Aorta (tissue), 5 donors: ENCODE measurements around the gene CMSS1. TPM values are rescaled to one million over a fixed set of nuclear protein-coding genes. Genes with fewer than 3 reads are reported as not detected.

ENCODE experiments used
- ATAC-seq: fragments of 200-7000 bp; cut with Tn5 transposase; one replicate; pipeline ENCODE4 v1.9.1; 2022; ENCODE audit warnings: moderate library complexity; ENCODE audit not compliant: low FRiP score
- DNase-seq, 2 donors: peaks; one replicate each; pipeline ENCODE4 v3.0.0-alpha.2; 2020
- H3K27ac ChIP-seq, 2 donors: one replicate each; pipeline ENCODE4 v1.5.1; 2013; ENCODE audit warnings: low read length in 2 of 2, mild to moderate bottlenecking in 2 of 2, moderate library complexity in 2 of 2, control low read depth in 1 of 2, inconsistent platforms in 1 of 2, low read depth in 1 of 2
- H3K27me3 ChIP-seq, 2 donors: one replicate each; pipeline ENCODE4 v1.6.1; 2013; ENCODE audit warnings: control low read depth in 1 of 2, low read length in 1 of 2, mild to moderate bottlenecking in 1 of 2, moderate library complexity in 1 of 2; ENCODE audit not compliant: insufficient read depth in 2 of 2, control insufficient read depth in 1 of 2
- H3K36me3 ChIP-seq, 2 donors: one replicate each; pipeline ENCODE4 v1.6.1; 2013; ENCODE audit warnings: control low read depth in 1 of 2, low read length in 1 of 2, mild to moderate bottlenecking in 1 of 2; ENCODE audit not compliant: insufficient read depth in 2 of 2, control insufficient read depth in 1 of 2
- H3K4me1 ChIP-seq, 2 donors: one replicate each; pipeline ENCODE4 v1.6.1; 2013; ENCODE audit warnings: low read length in 2 of 2, control low read depth in 1 of 2, mild to moderate bottlenecking in 1 of 2, moderate library complexity in 1 of 2; ENCODE audit not compliant: insufficient read depth in 2 of 2, control insufficient read depth in 1 of 2
- H3K4me3 ChIP-seq, 2 donors: one replicate each; pipeline ENCODE4 v1.5.1; 2013; ENCODE audit warnings: low read length in 2 of 2, control low read depth in 1 of 2, mild to moderate bottlenecking in 1 of 2
- H3K9me3 ChIP-seq: one replicate; pipeline ENCODE4 v1.6.1; 2013; ENCODE audit warnings: mild to moderate bottlenecking, low read length; ENCODE audit not compliant: control insufficient read depth
- WGBS, 2 donors: extraction: QIAGEN DNeasy Blood & Tissue Kit; methylation state at CpG; one replicate each; pipeline ENCODE4 v1.1.7; 2013; 5-methylcytosine and 5-hydroxymethylcytosine counted together
- intact Hi-C, 2 donors: fragments of 100-400 bp; cut with DNase I; formaldehyde crosslinking; loops; one replicate each; pipeline versions ENCODE4 v1.14.2 to v1.15.0; 2022
- polyA plus RNA-seq, 2 donors: library from polyadenylated mRNA; stranded (reverse); fragments of 200-250 nt; gene quantifications; one replicate each; pipeline ENCODE4 v1.2.3, GENCODE V29; 2013
- total RNA-seq, 2 donors: library from RNA; stranded (reverse); fragmentation: NEBNext Ultra II Directional; extraction: Animal tissue kit (Norgen Biotek cat#: 25700); gene quantifications; one replicate each; pipeline ENCODE4 v1.2.1, GENCODE V29; 2021
- donor health status: healthy with polysubstance abuse.
- donor health status: Bipolar disorder and iron deficiency.
- donor health status: DM: no; HTN: no; CAD: no.
- donor health status: DM: no; HTN: no; CAD: no.
- donor health status: DM: yes; HTN: yes; CAD: no.

The CMSS1 gene
- total and polyA plus RNA-seq, 4 donors = 21.3 to 36.3 (median 33.3) TPM

- H3K27ac ChIP-seq = no peak overlapping the region
- H3K4me3 ChIP-seq = no peak overlapping the region
- no peak for ATAC-seq
- H3K9me3 ChIP-seq = no peaks in the 10 kb centered on the region
- no peaks in the 10 kb centered on the region for H3K27me3 ChIP-seq
- 85 to 86% methylated on average over 2 of the region's 2 CpGs for WGBS, 2 donors
- intact Hi-C loops = no loop called here
- peaks cover 1 to 2% of the 10 kb centered on the region in 2 donors for H3K4me1 ChIP-seq
- peaks cover 0 to 15% of the 10 kb centered on the region in 2 donors for H3K36me3 ChIP-seq
- no peak for DNase-seq
Observed at GRCh38 chr3:99777708-99778107, 40.0 kb upstream of the CMSS1 start.

DNA sequence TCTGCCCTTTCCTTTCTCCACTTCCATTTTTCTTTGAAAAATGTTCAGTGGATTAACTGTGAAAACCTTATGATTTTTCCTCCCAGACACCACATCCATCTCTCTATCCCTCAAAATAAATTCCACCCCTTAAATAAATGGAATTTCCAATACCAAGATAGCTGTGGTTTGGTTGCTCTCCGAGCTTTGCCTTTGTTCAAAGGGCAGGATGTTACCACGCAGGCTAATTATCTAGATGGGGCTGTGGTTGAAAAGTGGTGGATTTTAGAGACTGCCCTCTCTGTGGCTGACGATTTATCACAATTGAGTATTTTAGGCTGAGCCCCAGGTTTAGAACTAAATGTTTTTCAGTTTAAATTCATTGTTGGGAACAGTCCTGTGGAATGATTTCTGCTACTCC, 36.9 kb upstream of the CMSS1 start:
- DNase-seq (no peak), ATAC-seq (no peak)
- Histone ChIP-seq H3K9me3 (no peaks in the 10 kb centered on the region), H3K27me3 (no peaks in the 10 kb centered on the region), H3K27ac (no peak overlapping the region), H3K4me1 (peaks cover 0 to 2% of the 10 kb centered on the region in 2 donors), H3K36me3 (peaks cover 0 to 7% of the 10 kb centered on the region in 2 donors), H3K4me3 (no peak overlapping the region)
- intact Hi-C loops = no loop called here
- 81 to 87% methylated on average over 3 of the region's 3 CpGs for WGBS, 2 donors

DNA sequence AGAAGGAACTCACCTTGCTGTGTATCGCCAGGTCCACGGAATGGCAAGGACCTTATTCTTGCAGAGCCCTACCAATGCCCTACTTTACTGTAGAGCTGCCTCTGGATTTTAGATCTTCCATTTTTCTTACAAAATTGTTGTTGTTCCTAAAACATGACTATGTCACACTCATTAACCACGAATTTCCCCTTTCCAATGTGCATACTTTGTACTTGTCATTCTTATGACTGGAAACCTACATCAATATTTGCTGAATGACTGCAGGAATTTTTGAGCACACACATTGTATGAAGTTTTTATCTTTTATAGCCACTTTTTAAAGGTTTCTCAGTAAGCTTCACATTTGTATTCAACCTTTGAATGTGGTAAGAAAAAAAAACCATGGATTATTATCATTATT, 35.9 kb upstream of the CMSS1 start:
- peaks cover 0 to 7% of the 10 kb centered on the region in 2 donors for H3K36me3 ChIP-seq
- 85 to 86% methylated on average over 3 of the region's 3 CpGs for WGBS, 2 donors

DNA sequence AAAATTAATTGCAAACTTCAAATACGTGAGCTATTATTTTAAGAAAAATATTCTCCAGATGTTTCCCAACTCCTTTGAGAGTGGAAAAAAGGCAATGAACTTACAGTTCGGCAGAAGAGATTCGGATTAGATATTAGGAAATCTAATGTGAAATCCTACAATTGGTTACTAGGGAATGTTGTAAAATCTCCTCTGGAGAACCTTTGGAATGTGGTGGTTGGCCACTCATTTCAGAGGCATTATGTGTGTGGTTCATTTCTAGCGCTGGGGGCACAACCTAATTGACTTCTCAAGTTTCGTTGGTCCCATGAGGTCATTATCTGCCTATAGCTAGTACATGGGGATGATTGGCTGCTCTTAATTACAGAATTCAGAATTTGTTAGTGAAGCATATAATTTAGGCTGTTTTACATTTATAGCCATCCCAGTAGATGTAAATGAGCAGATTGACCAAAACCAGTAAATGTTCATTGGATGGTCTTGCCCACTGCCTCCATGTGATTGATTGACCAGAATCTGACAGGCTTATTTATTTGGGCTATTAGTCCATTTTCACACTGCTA, 34.6 kb upstream of the CMSS1 start:
- Histone ChIP-seq H3K4me3 (no peak overlapping the region), H3K27me3 (no peaks in the 10 kb centered on the region), H3K9me3 (no peaks in the 10 kb centered on the region), H3K27ac (no peak overlapping the region), H3K36me3 (peaks cover 0 to 5% of the 10 kb centered on the region in 2 donors), H3K4me1 (no peaks in the 10 kb centered on the region)
- intact Hi-C loops = no loop called here
- ATAC-seq = no peak
- 57 to 59% methylated on average over 5 of the region's 5 CpGs for WGBS, 2 donors
- DNase-seq = no peak

More for the DNA sequence above, 35.9 kb upstream of the CMSS1 start:
- Histone ChIP-seq H3K27me3 (no peaks in the 10 kb centered on the region), H3K9me3 (no peaks in the 10 kb centered on the region), H3K27ac (no peak overlapping the region), H3K4me1 (peaks cover 0 to 2% of the 10 kb centered on the region in 2 donors), H3K4me3 (no peak overlapping the region)
- intact Hi-C loops = no loop called here
- no peak for DNase-seq
- no peak for ATAC-seq

GRCh38 chr3:99789011-99789721, 28.5 kb upstream of the CMSS1 start:
- Histone ChIP-seq H3K9me3 (no peaks in the 10 kb centered on the region), H3K27ac (no peak overlapping the region), H3K4me3 (no peak overlapping the region), H3K36me3 (peaks cover 0 to 2% of the 10 kb centered on the region in 2 donors), H3K4me1 (no peaks in the 10 kb centered on the region), H3K27me3 (no peaks in the 10 kb centered on the region)
- intact Hi-C loops = no loop called here
- WGBS, 2 donors = 17 to 18% methylated on average over 3 of the region's 3 CpGs
- ATAC-seq = peak; percentile 89
- no peak for DNase-seq

DNA sequence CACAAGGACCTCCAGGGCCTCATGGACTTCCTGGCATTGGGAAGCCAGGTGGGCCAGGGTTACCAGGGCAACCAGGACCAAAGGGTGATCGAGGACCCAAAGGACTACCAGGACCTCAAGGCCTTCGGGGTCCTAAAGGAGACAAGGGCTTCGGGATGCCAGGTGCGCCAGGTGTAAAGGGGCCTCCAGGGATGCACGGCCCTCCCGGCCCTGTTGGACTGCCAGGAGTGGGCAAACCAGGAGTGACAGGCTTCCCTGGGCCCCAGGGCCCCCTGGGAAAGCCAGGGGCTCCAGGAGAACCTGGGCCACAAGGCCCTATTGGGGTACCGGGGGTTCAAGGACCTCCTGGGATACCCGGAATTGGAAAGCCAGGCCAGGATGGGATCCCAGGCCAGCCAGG, 23.2 kb upstream of the CMSS1 start:
- no peak overlapping the region for H3K27ac ChIP-seq
- no peaks in the 10 kb centered on the region for H3K27me3 ChIP-seq
- 95 to 96% methylated on average over 8 of the region's 8 CpGs for WGBS, 2 donors
- DNase-seq = no peak
- intact Hi-C loops = no loop called here
- H3K4me3 ChIP-seq = no peak overlapping the region
- ATAC-seq = no peak
- peaks cover 0 to 5% of the 10 kb centered on the region in 2 donors for H3K36me3 ChIP-seq
- no peaks in the 10 kb centered on the region for H3K4me1 ChIP-seq
- no peaks in the 10 kb centered on the region for H3K9me3 ChIP-seq

GRCh38 chr3:99795573-99795972, 22.1 kb upstream of the CMSS1 start:
- 92 to 93% methylated on average over 15 of the region's 15 CpGs for WGBS, 2 donors
- peaks cover 0 to 3% of the 10 kb centered on the region in 2 donors for H3K36me3 ChIP-seq
- DNase-seq (no peak), ATAC-seq (no peak)
- intact Hi-C loops = no loop called here
- no peaks in the 10 kb centered on the region for H3K9me3 ChIP-seq
- H3K4me3 ChIP-seq = no peak overlapping the region
- no peaks in the 10 kb centered on the region for H3K27me3 ChIP-seq
- H3K4me1 ChIP-seq = no peaks in the 10 kb centered on the region
- no peak overlapping the region for H3K27ac ChIP-seq

DNA sequence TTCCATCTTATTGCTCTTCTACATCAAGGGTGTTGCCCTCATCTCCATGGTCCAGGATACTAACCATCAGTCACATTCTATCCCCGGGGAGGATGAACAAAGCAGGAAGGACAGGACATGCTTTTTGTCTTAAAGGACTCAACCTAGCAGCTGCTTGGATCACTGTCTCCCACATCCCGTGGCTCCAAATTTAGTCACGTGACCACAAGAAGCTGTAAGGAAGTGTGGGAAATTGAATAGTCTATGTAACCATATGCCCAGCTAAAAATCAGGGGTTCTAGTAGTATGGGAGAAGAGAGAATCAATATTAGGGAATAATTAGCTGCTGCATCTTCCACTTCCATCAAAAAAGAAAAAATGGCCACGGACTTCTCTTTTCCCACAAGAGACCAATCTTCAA, 18.2 kb upstream of the CMSS1 start:
- H3K27me3 ChIP-seq = no peaks in the 10 kb centered on the region
- DNase-seq (no peak), ATAC-seq (no peak)
- H3K9me3 ChIP-seq = no peaks in the 10 kb centered on the region
- H3K4me3 ChIP-seq = no peak overlapping the region
- 86 to 90% methylated on average over 4 of the region's 4 CpGs for WGBS, 2 donors
- H3K4me1 ChIP-seq = no peaks in the 10 kb centered on the region
- peaks cover 0 to under 1% of the 10 kb centered on the region in 2 donors for H3K36me3 ChIP-seq
- intact Hi-C loops = no loop called here
- no peak overlapping the region for H3K27ac ChIP-seq

DNA sequence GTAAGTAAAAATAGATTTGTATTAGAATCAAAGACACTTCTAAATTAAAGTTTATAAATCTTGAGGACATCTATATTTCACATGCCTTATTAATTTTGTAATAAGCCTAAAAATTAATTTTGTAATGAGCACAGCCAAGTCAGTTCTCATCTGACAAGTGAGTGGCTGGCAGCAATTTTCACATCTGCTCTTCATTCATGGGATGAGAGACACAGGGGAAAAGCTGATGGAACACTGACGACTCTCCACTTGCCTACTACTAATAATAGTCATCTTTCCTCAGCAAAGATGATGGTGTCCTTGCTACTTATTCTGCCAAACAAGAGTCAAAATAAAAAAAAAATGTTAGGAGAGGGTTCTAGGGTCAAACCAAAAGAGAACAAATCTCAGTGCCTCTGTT, 14.4 kb upstream of the CMSS1 start:
- no peak for ATAC-seq
- intact Hi-C loops = loop anchor here in 1 of 2 donors (10.0 kb wide), 1 partner anchor 988 kb away; no protein-coding TSS in a partner anchor
- H3K27me3 ChIP-seq = no peaks in the 10 kb centered on the region
- H3K4me3 ChIP-seq = no peak overlapping the region
- H3K27ac ChIP-seq = no peak overlapping the region
- H3K36me3 ChIP-seq = no peaks in the 10 kb centered on the region
- WGBS, 2 donors = 91 to 93% methylated on average over 1 of the region's 1 CpG
- no peak for DNase-seq
- no peaks in the 10 kb centered on the region for H3K4me1 ChIP-seq
- peaks cover 3% of the 10 kb centered on the region for H3K9me3 ChIP-seq
